Stomach (tissue), 9 donors: Measurements from ENCODE around the gene PTBP3. TPM values are rescaled to one million over a fixed set of nuclear protein-coding genes. Genes with fewer than 3 reads are reported as not detected.
"Not testable (repeated sequence)": the region's sequence is repeated elsewhere in the genome, so short reads cannot be mapped to it uniquely, and the experiment has no call there.

Experiments
- DNase-seq, 2 donors: peaks; one replicate each; pipeline versions ENCODE4 v3.0.0 to v3.0.0-alpha.2; 2013 to 2019
- H3K27ac ChIP-seq, 5 donors: fragments of 200-600 bp in 4 of 5; sonication (generic) in 4 of 5; one replicate each; pipeline ENCODE4 v1.5.1; 2013 to 2019; ENCODE audit warnings: mild to moderate bottlenecking in 1 of 5, moderate library complexity in 1 of 5
- H3K27me3 ChIP-seq, 3 donors: fragments of 200-600 bp; sonication (generic); one replicate each; pipeline ENCODE4 v1.5.1; 2017 to 2019; ENCODE audit warnings: mixed run types in 1 of 3
- H3K36me3 ChIP-seq, 4 donors: fragments of 200-600 bp; sonication (generic); 1 replicate in 3 of 4; 2 replicates in 1 of 4; pipeline ENCODE4 v1.5.1; 2016 to 2019
- H3K4me1 ChIP-seq, 4 donors: fragments of 200-600 bp; sonication (generic); one replicate each; pipeline ENCODE4 v1.5.1; 2016 to 2019
- H3K4me3 ChIP-seq, 4 donors: fragments of 200-600 bp; sonication (generic) in 3 of 4; one replicate each; pipeline ENCODE4 v1.5.1; 2016 to 2019; ENCODE audit warnings: mild to moderate bottlenecking in 1 of 4
- H3K9me3 ChIP-seq, 4 donors: fragments of 200-600 bp; sonication (generic); one replicate each; pipeline ENCODE4 v1.5.1; 2016 to 2019
- CTCF ChIP-seq, 7 experiments: fragments of 450-650 bp in 4 of 7; fragments of 200-600 bp in 3 of 7; sonication (generic) in 3 of 7; IDR thresholded peaks; one replicate each; pipeline ENCODE4 v1.5.1; 2016 to 2019; ENCODE audit warnings: antibody characterized with exemption in 7 of 7, control low read depth in 2 of 7, mild to moderate bottlenecking in 1 of 7
- EP300 ChIP-seq: sonication (generic); formaldehyde crosslinking; IDR thresholded peaks from one replicate; pipeline ENCODE4 v1.6.1; 2017; ENCODE audit warnings: antibody characterized with exemption
- POLR2A ChIP-seq, 4 donors: fragments of 450-650 bp; IDR thresholded peaks; one replicate each; pipeline ENCODE4 v1.6.1; 2016; ENCODE audit warnings: antibody characterized with exemption in 4 of 4, control low read depth in 2 of 4, mild to moderate bottlenecking in 1 of 4, moderate library complexity in 1 of 4
- POLR2AphosphoS5 ChIP-seq, 3 donors: sonication (generic); formaldehyde crosslinking; IDR thresholded peaks; one replicate each; pipeline ENCODE4 v1.6.1; 2016; ENCODE audit warnings: antibody characterized with exemption in 3 of 3
- WGBS, 5 donors: extraction: QIAGEN DNeasy Blood & Tissue Kit in 3 of 5; methylation state at CpG; one replicate each; pipeline versions ENCODE4 v1.1.5 to v1.1.7; 2013 to 2018; 5-methylcytosine and 5-hydroxymethylcytosine counted together
- intact Hi-C: fragments of 100-400 bp; cut with DNase I; formaldehyde crosslinking; loops from one replicate; pipeline ENCODE4 v1.15.1; 2023; ENCODE audit warnings: low total_unique reads
- polyA plus RNA-seq, 3 donors: library from polyadenylated mRNA; stranded (reverse); fragments of 200-250 nt; gene quantifications; one replicate each; pipeline ENCODE4 v1.2.3, GENCODE V29; 2013
- total RNA-seq, 5 donors: library from RNA; depleted of rRNA; stranded (reverse); fragments of >200 nt; gene quantifications; one replicate each; pipeline versions ENCODE4 v1.1.0 to v1.2.3, GENCODE V29; 2014 to 2016
- donor health status: healthy with polysubstance abuse.
- donor health status: Bipolar disorder and iron deficiency.
- donor health status: healthy.

Gene PTBP3
- total and polyA plus RNA-seq, 8 donors: 11.7 to 90.7 (median 24.1) TPM

GRCh38 chr9:112274600-112274999 is 58.8 kb downstream of the PTBP3 start:
- no peaks in the 10 kb centered on the region for H3K9me3 ChIP-seq
- no peak overlapping the region for H3K27ac ChIP-seq
- 94 to 100% (median 97%) methylated on average over 1 of the region's 1 CpG for WGBS, 5 donors
- H3K4me3 ChIP-seq: no peak overlapping the region
- H3K4me1 ChIP-seq: peaks cover 0 to 44% (median 17%) of the 10 kb centered on the region in 4 donors
- no peak for DNase-seq
- peaks cover 0 to 5% (median 0%) of the 10 kb centered on the region in 4 donors for H3K36me3 ChIP-seq
- TF ChIP-seq POLR2AphosphoS5 (IDR thresholded peaks at IDR 0.05): no peak
- TF ChIP-seq POLR2A (IDR thresholded peaks at IDR 0.05): no peak
- no peak for TF ChIP-seq CTCF (IDR thresholded peaks at IDR 0.05)
- no peak for TF ChIP-seq EP300
- intact Hi-C loops: no loop called here
- H3K27me3 ChIP-seq: no peaks in the 10 kb centered on the region

- no peaks in the 10 kb centered on the region for H3K9me3 ChIP-seq
- peaks cover 0 to 44% (median 16%) of the 10 kb centered on the region in 4 donors for H3K4me1 ChIP-seq
- H3K36me3 ChIP-seq: peaks cover 0 to 5% (median 0%) of the 10 kb centered on the region in 4 donors
- no peaks in the 10 kb centered on the region for H3K27me3 ChIP-seq
- 55 to 75% (median 71%) methylated on average over 3 of the region's 3 CpGs for WGBS, 5 donors
- intact Hi-C loops: no loop called here
- peak in 1 of 2 donors; percentile 10 for DNase-seq
- no peak overlapping the region for H3K27ac ChIP-seq
- no peak overlapping the region for H3K4me3 ChIP-seq
- no peak for TF ChIP-seq POLR2AphosphoS5 (IDR thresholded peaks at IDR 0.05)
Measured at GRCh38 chr9:112273876-112274275, 59.5 kb downstream of the PTBP3 start.

GRCh38 chr9:112271466-112272098 is 61.8 kb downstream of the PTBP3 start:
- Histone ChIP-seq H3K36me3 (peaks cover 0 to 16% (median 13%) of the 10 kb centered on the region in 4 donors), H3K4me1 (peaks cover 0 to 29% (median 11%) of the 10 kb centered on the region in 4 donors), H3K27ac (peak overlapping the region; percentile 58 to 79 (median 71)), H3K9me3 (no peaks in the 10 kb centered on the region), H3K4me3 (no peak overlapping the region), H3K27me3 (no peaks in the 10 kb centered on the region)
- intact Hi-C loops: no loop called here
- DNase-seq: peak in 1 of 2 donors; percentile 39
- TF ChIP-seq POLR2AphosphoS5 (IDR thresholded peaks at IDR 0.05) (no peak), EP300 (no peak), POLR2A (IDR thresholded peaks at IDR 0.05) (no peak), CTCF (IDR thresholded peaks at IDR 0.05) (no peak)
- WGBS, 5 donors: 53 to 71% (median 64%) methylated on average over 2 of the region's 2 CpGs

- Histone ChIP-seq H3K4me1 (peaks cover 0 to 35% (median 7%) of the 10 kb centered on the region in 4 donors), H3K27ac (no peak overlapping the region), H3K36me3 (peaks cover 0 to 29% (median 25%) of the 10 kb centered on the region in 4 donors), H3K4me3 (no peak overlapping the region), H3K9me3 (no peaks in the 10 kb centered on the region), H3K27me3 (no peaks in the 10 kb centered on the region)
- WGBS, 5 donors: 89 to 97% (median 94%) methylated on average over 5 of the region's 5 CpGs
- intact Hi-C loops: no loop called here
- no peak for TF ChIP-seq POLR2AphosphoS5 (IDR thresholded peaks at IDR 0.05)
- TF ChIP-seq CTCF (IDR thresholded peaks at IDR 0.05): no peak
- TF ChIP-seq POLR2A (IDR thresholded peaks at IDR 0.05): no peak
- no peak for TF ChIP-seq EP300
- no peak for DNase-seq
Measured at GRCh38 chr9:112268413-112268812, 65.0 kb downstream of the PTBP3 start.

- Histone ChIP-seq H3K36me3 (peaks cover 0 to 29% (median 25%) of the 10 kb centered on the region in 4 donors), H3K4me1 (peaks cover 0 to 34% (median 6%) of the 10 kb centered on the region in 4 donors)
- H3K9me3 ChIP-seq, H3K4me3 ChIP-seq, H3K27ac ChIP-seq, DNase-seq, H3K27me3 ChIP-seq, intact Hi-C loops: not testable (repeated sequence)
- 94 to 97% (median 96%) methylated on average over 16 of the region's 16 CpGs for WGBS, 5 donors
Measured at GRCh38 chr9:112267086-112267485, 66.3 kb downstream of the PTBP3 start.
